Endothelial cell of umbilical vein (primary cell): ENCODE measurements around the gene CRTC1. TPM values are rescaled to one million over a fixed set of nuclear protein-coding genes. Genes with fewer than 3 reads are reported as not detected.

Source experiments
- BruUV-seq: library from RNA; stranded (reverse); fragments of 400-500 nt; replicated peaks from 2 replicates; lab custom pipeline; 2021; lab: Mats Ljungman, UMichigan
- CTCF ChIA-PET: fragments of 300-600, 350-600 bp; sonication (Branson Sonifier 250); formaldehyde crosslinking; loops from one replicate; lab custom pipeline; 2021; ENCODE audit warnings: antibody characterized with exemption, inconsistent platforms; lab: Charles Lee
- POLR2A ChIA-PET: fragments of 300-600, 350-600 bp; sonication (Branson Sonifier 250); formaldehyde crosslinking; loops from one replicate; lab custom pipeline; 2021; ENCODE audit warnings: antibody characterized with exemption, inconsistent platforms; lab: Charles Lee
- DNase-seq: peaks from one replicate; pipeline ENCODE4 v3.0.0-alpha.2; 2011; ENCODE audit warnings: low read depth, low spot score
- FAIRE-seq: peaks from 2 replicates; lab custom pipeline; 2011; peaks lifted over from hg19 to GRCh38; lab: Jason Lieb, UNC
- H2AFZ ChIP-seq: 2 replicates; pipeline ENCODE4 v1.6.0; 2012; ENCODE audit warnings: low read depth, low read length, control low read depth, inconsistent platforms
- H3K27ac ChIP-seq: 2 replicates; pipeline ENCODE4 v1.5.1; 2011; ENCODE audit warnings: low read depth, mild to moderate bottlenecking, control low read depth, low read length, moderate library complexity; ENCODE audit not compliant: insufficient read depth
- H3K27me3 ChIP-seq, 2 experiments: 2 replicates each; pipeline versions ENCODE4 v1.6.0 to v1.6.1; 2011; ENCODE audit warnings: low read length in 2 of 2, mixed read lengths in 1 of 2; ENCODE audit not compliant: control insufficient read depth in 2 of 2, insufficient read depth in 2 of 2
- H3K36me3 ChIP-seq, 2 experiments: 2 replicates in 1 of 2; 3 replicates in 1 of 2; pipeline ENCODE4 v1.5.1; 2011; ENCODE audit warnings: low read length in 2 of 2, mild to moderate bottlenecking in 1 of 2, moderate library complexity in 1 of 2; ENCODE audit not compliant: control insufficient read depth in 2 of 2, insufficient read depth in 2 of 2; ENCODE audit errors: extremely low read depth in 1 of 2
- H3K4me1 ChIP-seq: 3 replicates; pipeline ENCODE4 v1.5.1; 2011; ENCODE audit warnings: mild to moderate bottlenecking, low read length; ENCODE audit not compliant: control insufficient read depth, insufficient read depth; ENCODE audit errors: extremely low read depth
- H3K4me2 ChIP-seq: 2 replicates; pipeline ENCODE4 v1.6.1; 2011; ENCODE audit warnings: low read length, control low read depth, mixed read lengths; ENCODE audit not compliant: insufficient read depth
- H3K4me3 ChIP-seq, 3 experiments: fragments of 200-600 bp in 1 of 3; sonication (generic), shearing (Covaris generic) in 1 of 3; replicated peaks in 1 of 3; 2 replicates each; pipeline ENCODE4 v1.5.1; 2011 to 2016; ENCODE audit warnings: control low read depth in 3 of 3, low read length in 3 of 3, mild to moderate bottlenecking in 2 of 3, inconsistent platforms in 1 of 3, low read depth in 1 of 3, moderate library complexity in 1 of 3; ENCODE audit not compliant: insufficient read depth in 1 of 3
- H3K79me2 ChIP-seq: 2 replicates; pipeline ENCODE4 v1.6.0; 2012; ENCODE audit warnings: low read length, inconsistent platforms; ENCODE audit not compliant: control insufficient read depth, insufficient read depth
- H3K9ac ChIP-seq: replicated peaks from 2 replicates; pipeline ENCODE3; 2011; ENCODE audit warnings: low read length, control low read depth; ENCODE audit not compliant: insufficient read depth; ENCODE audit errors: extremely low read depth
- H3K9me1 ChIP-seq: replicated peaks from 3 replicates; pipeline ENCODE4 v1.6.0; 2011; ENCODE audit warnings: mild to moderate bottlenecking, low read length; ENCODE audit not compliant: control insufficient read depth, insufficient read depth; ENCODE audit errors: extremely low read depth
- H3K9me3 ChIP-seq: replicated peaks from 2 replicates; pipeline ENCODE4 v1.5.1; 2012; ENCODE audit warnings: low read length, inconsistent platforms; ENCODE audit not compliant: control insufficient read depth, insufficient read depth
- H4K20me1 ChIP-seq: replicated peaks from 2 replicates; pipeline ENCODE3; 2011; ENCODE audit warnings: mild to moderate bottlenecking, low read length; ENCODE audit not compliant: control insufficient read depth, insufficient read depth; ENCODE audit errors: extremely low read depth
- EZH2 ChIP-seq: IDR thresholded peaks from 2 replicates; pipeline ENCODE4 v1.6.1; 2012; ENCODE audit warnings: borderline replicate concordance, low read depth, mild to moderate bottlenecking, moderate library complexity, low read length, inconsistent platforms; ENCODE audit not compliant: severe bottlenecking
- FOS ChIP-seq: IDR thresholded peaks from 2 replicates; pipeline ENCODE4 v1.6.1; 2011; ENCODE audit warnings: mild to moderate bottlenecking, low read length, moderate library complexity, borderline replicate concordance; ENCODE audit not compliant: insufficient read depth
- GATA2 ChIP-seq: IDR thresholded peaks from 2 replicates; pipeline ENCODE4 v1.7.0; 2011; ENCODE audit warnings: low read depth, mild to moderate bottlenecking, moderate library complexity, mixed read lengths, low read length; ENCODE audit not compliant: insufficient read length, insufficient read depth
- JUN ChIP-seq: IDR thresholded peaks from 2 replicates; pipeline ENCODE4 v1.6.1; 2011; ENCODE audit warnings: borderline replicate concordance, low read depth; ENCODE audit not compliant: insufficient read length, insufficient read depth
- MYC ChIP-seq: IDR thresholded peaks from one replicate; pipeline ENCODE4 v1.6.1; 2011; ENCODE audit warnings: mild to moderate bottlenecking, low read depth, low read length
- POLR2A ChIP-seq: IDR thresholded peaks from 2 replicates; pipeline ENCODE4 v1.6.1; 2012; ENCODE audit warnings: low read depth, mild to moderate bottlenecking, control low read depth, low read length
- POLR2AphosphoS5 ChIP-seq: IDR thresholded peaks from 2 replicates; pipeline ENCODE4 v1.6.1; 2012; ENCODE audit warnings: low read depth, mild to moderate bottlenecking, control low read depth, low read length, moderate library complexity; ENCODE audit not compliant: insufficient read depth
- dilution Hi-C: fragments of 300-500 bp; cut with MboI; formaldehyde crosslinking; loops from one replicate; pipeline ENCODE4 v1.15.0; 2019; ENCODE audit warnings: low sequenced_read_pairs; ENCODE audit not compliant: extremely low pct_ligation_motif_present
- intact Hi-C: fragments of 100-400 bp; cut with micrococcal nuclease; formaldehyde crosslinking; loops from one replicate; pipeline ENCODE4 v1.10.0; 2022
- polyA plus RNA-seq, 4 experiments: library from polyadenylated mRNA; depleted of rRNA in 3 of 4; stranded (reverse) in 3 of 4; unstranded in 1 of 4; fragments of >200 nt; gene quantifications; 2 replicates each; pipeline versions ENCODE4 v1.2.1 to v1.2.3, GENCODE V29; 2011 to 2012; ENCODE audit warnings: missing spikeins in 1 of 4
- total RNA-seq: library from RNA; stranded (reverse); gene quantifications from 2 replicates; pipeline ENCODE4 v1.2.3, GENCODE V29; 2021
- TF ChIP-seq, protein P1 (sequence below): IDR thresholded peaks from 2 replicates; pipeline ENCODE4 v1.6.1; 2011; ENCODE audit not compliant: insufficient read depth, insufficient read length
- TF ChIP-seq, protein P2 (sequence below), 2 donors: IDR thresholded peaks; 1 replicate in 1 of 2; 2 replicates in 1 of 2; pipeline ENCODE4 v1.5.1; 2011; ENCODE audit warnings: low read length in 2 of 2, mild to moderate bottlenecking in 2 of 2, moderate library complexity in 2 of 2, control low read depth in 1 of 2, inconsistent platforms in 1 of 2, low read depth in 1 of 2; ENCODE audit not compliant: insufficient read depth in 1 of 2; ENCODE audit errors: extremely low read depth in 1 of 2

CRTC1 gene
- total and polyA plus RNA-seq, 2 donors (not counting 3 experiments of a cell fraction or from before 2014, with no cell fraction given), result 4.2 to 11.4 TPM

- H3K4me3 ChIP-seq, result no peak overlapping the region
- H3K4me2 ChIP-seq, result no peak overlapping the region
- intact Hi-C loops, result no loop called here
- H3K9me1 ChIP-seq, result no peaks in the 10 kb centered on the region
- dilution Hi-C loops, result no loop called here
- no peak overlapping the region for H3K9ac ChIP-seq
- CTCF ChIA-PET, result interaction anchor here (0.6 kb wide), 3 partner anchors 17 to 207 kb away, joined by 4 read pairs; no protein-coding TSS in a partner anchor
- TF ChIP-seq, protein P1, sequence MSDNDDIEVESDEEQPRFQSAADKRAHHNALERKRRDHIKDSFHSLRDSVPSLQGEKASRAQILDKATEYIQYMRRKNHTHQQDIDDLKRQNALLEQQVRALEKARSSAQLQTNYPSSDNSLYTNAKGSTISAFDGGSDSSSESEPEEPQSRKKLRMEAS, result no peak
- no peak for TF ChIP-seq FOS
- no peak for TF ChIP-seq POLR2A
- TF ChIP-seq EZH2, result no peak
- no peak for TF ChIP-seq MYC
- no peak for TF ChIP-seq JUN
- no peak for TF ChIP-seq GATA2
- no peak for TF ChIP-seq POLR2AphosphoS5
- TF ChIP-seq, protein P2, sequence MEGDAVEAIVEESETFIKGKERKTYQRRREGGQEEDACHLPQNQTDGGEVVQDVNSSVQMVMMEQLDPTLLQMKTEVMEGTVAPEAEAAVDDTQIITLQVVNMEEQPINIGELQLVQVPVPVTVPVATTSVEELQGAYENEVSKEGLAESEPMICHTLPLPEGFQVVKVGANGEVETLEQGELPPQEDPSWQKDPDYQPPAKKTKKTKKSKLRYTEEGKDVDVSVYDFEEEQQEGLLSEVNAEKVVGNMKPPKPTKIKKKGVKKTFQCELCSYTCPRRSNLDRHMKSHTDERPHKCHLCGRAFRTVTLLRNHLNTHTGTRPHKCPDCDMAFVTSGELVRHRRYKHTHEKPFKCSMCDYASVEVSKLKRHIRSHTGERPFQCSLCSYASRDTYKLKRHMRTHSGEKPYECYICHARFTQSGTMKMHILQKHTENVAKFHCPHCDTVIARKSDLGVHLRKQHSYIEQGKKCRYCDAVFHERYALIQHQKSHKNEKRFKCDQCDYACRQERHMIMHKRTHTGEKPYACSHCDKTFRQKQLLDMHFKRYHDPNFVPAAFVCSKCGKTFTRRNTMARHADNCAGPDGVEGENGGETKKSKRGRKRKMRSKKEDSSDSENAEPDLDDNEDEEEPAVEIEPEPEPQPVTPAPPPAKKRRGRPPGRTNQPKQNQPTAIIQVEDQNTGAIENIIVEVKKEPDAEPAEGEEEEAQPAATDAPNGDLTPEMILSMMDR (IDR thresholded peaks at IDR 0.05; ENCODE audit: extremely low read depth in 1 of 2, insufficient read depth in 1 of 2, low read depth in 1 of 2, low read length in 2 of 2), result no peak
- peaks cover 19 to 20% of the 10 kb centered on the region in 2 experiments for H3K27me3 ChIP-seq
- no peak overlapping the region for H3K27ac ChIP-seq
- FAIRE-seq, result no peak
- POLR2A ChIA-PET, result no interaction called here
- DNase-seq, result no peak
- no peaks in the 10 kb centered on the region for H4K20me1 ChIP-seq
- H3K36me3 ChIP-seq, result no peaks in the 10 kb centered on the region
- no peaks in the 10 kb centered on the region for H3K4me1 ChIP-seq
- H2AFZ ChIP-seq, result no peak overlapping the region
- no peaks in the 10 kb centered on the region for H3K79me2 ChIP-seq
- no peaks in the 10 kb centered on the region for H3K9me3 ChIP-seq
- no TSS peak for BruUV-seq
These were observed 112.8 kb downstream of the CRTC1 start for GRCh38 chr19:18796239-18796638.
